Central memory CD8-positive, alpha-beta T cell (primary cell): Measurements from ENCODE around the gene A2M.

Experiments used
- ATAC-seq: fragments of 150-1000 bp; cut with Tn5 transposase; replicated peaks from 2 replicates; pipeline ENCODE4 v1.10.0; 2022; ENCODE audit warnings: mild to moderate bottlenecking, moderate FRiP score, moderate number of reproducible peaks; ENCODE audit not compliant: poor library complexity, severe bottlenecking; ENCODE audit errors: extremely low read depth
- DNase-seq, 2 donors: peaks; one replicate each; pipeline ENCODE4 v3.0.0; 2021; ENCODE audit warnings: low spot score in 2 of 2
- H3K27ac Mint-ChIP-seq: one replicate; pipeline ENCODE4 v1.8.0; 2022; ENCODE audit warnings: low read depth, mild to moderate bottlenecking, moderate library complexity, mixed read lengths
- H3K27me3 Mint-ChIP-seq: one replicate; pipeline ENCODE4 v1.8.0; 2022; ENCODE audit warnings: mixed read lengths
- H3K36me3 Mint-ChIP-seq: one replicate; pipeline ENCODE4 v1.8.0; 2022; ENCODE audit warnings: mild to moderate bottlenecking, moderate library complexity, mixed read lengths; ENCODE audit not compliant: insufficient read depth
- H3K4me1 Mint-ChIP-seq: one replicate; pipeline ENCODE4 v1.8.0; 2022; ENCODE audit warnings: mixed read lengths
- H3K4me3 Mint-ChIP-seq: one replicate; pipeline ENCODE4 v1.8.0; 2022; ENCODE audit warnings: mild to moderate bottlenecking, moderate library complexity, mixed read lengths
- H3K9me3 Mint-ChIP-seq: one replicate; pipeline ENCODE4 v1.8.0; 2022; ENCODE audit warnings: mixed read lengths

A2M gene

GRCh38 chr12:9050521-9051157, 65.1 kb downstream of the A2M start:
- H3K4me3 Mint-ChIP-seq: no peak overlapping the region
- peaks cover 8% of the 10 kb centered on the region for H3K36me3 Mint-ChIP-seq
- no peak for DNase-seq
- H3K27me3 Mint-ChIP-seq: no peaks in the 10 kb centered on the region
- H3K9me3 Mint-ChIP-seq: no peaks in the 10 kb centered on the region
- H3K4me1 Mint-ChIP-seq: peaks cover 40% of the 10 kb centered on the region
- no peak for ATAC-seq
- no peak overlapping the region for H3K27ac Mint-ChIP-seq

DNA sequence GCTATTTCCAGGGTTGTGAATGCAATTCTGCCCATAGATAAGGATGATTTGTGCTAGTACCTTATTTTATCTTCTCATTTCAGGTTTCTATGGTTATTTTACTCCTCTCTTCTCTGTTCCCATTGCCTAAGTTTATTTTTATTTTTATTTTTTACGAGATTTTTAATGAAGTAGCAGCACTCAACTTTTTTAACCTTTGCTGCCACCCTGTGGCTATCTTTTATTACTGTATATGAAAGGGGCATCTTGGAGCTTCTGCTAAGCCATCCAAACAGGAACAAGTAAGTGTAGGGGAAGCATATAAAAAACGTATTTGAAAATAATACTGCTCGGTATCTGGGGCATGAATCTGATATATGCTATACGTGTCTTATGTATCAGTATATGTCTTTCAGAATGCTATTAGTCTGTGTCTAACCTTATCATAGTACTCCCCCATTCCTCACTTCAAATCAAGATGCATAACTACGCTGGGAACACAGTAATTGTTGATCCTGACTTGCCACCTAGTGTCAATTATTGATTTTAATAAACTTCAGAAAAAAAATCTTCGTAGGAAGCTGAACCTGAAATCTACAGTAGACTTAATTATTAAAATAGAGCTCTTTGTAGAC, 66.1 kb downstream of the A2M start:
- no peak overlapping the region for H3K4me3 Mint-ChIP-seq
- peaks cover 8% of the 10 kb centered on the region for H3K36me3 Mint-ChIP-seq

GRCh38 chr12:9048930-9049329, 66.8 kb downstream of the A2M start:
- Mint-ChIP-seq H3K9me3 (no peaks in the 10 kb centered on the region), H3K4me3 (no peak overlapping the region), H3K27me3 (no peaks in the 10 kb centered on the region), H3K27ac (peak overlapping the region; percentile 85), H3K4me1 (peaks cover 36% of the 10 kb centered on the region), H3K36me3 (peaks cover 11% of the 10 kb centered on the region)
- no peak for ATAC-seq
- DNase-seq: no peak

More for the DNA sequence above, 66.1 kb downstream of the A2M start:
- peaks cover 36% of the 10 kb centered on the region for H3K4me1 Mint-ChIP-seq
- no peaks in the 10 kb centered on the region for H3K27me3 Mint-ChIP-seq
- DNase-seq: no peak
- peak overlapping the region; percentile 85 for H3K27ac Mint-ChIP-seq
- peak; percentile 70 for ATAC-seq
- H3K9me3 Mint-ChIP-seq: no peaks in the 10 kb centered on the region

GRCh38 chr12:9047105-9047504, 68.6 kb downstream of the A2M start:
- no peaks in the 10 kb centered on the region for H3K27me3 Mint-ChIP-seq
- DNase-seq (no peak), ATAC-seq (no peak)
- H3K36me3 Mint-ChIP-seq: peaks cover 9% of the 10 kb centered on the region
- H3K4me1 Mint-ChIP-seq: peaks cover 42% of the 10 kb centered on the region
- H3K4me3 Mint-ChIP-seq: no peak overlapping the region
- peak overlapping the region; percentile 32 for H3K27ac Mint-ChIP-seq
- no peaks in the 10 kb centered on the region for H3K9me3 Mint-ChIP-seq

DNA sequence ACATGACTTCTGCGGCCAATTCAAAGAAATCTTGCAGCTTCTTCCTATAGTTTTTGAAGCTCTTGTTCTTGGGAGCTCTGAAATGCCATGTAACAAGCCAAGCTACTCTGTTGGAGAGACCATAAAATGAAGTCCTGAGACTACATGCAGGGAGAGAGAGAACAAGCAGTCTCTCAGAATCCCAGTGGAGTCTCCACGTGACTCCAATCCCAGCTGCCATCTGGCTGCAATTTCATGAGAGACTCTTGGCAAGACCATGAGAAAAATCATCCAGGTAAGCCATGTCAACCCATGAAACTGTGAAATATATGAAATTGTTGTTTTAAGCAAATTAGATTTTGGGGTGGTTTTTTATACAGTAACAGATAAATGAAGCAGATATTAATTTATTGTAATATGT, 72.0 kb downstream of the A2M start:
- no peak for ATAC-seq
- H3K36me3 Mint-ChIP-seq: peaks cover 7% of the 10 kb centered on the region
- H3K4me3 Mint-ChIP-seq: no peak overlapping the region
- DNase-seq: no peak
- H3K27me3 Mint-ChIP-seq: no peaks in the 10 kb centered on the region
- H3K4me1 Mint-ChIP-seq: peaks cover 42% of the 10 kb centered on the region
- H3K9me3 Mint-ChIP-seq: no peaks in the 10 kb centered on the region
- peak overlapping the region; percentile 38 for H3K27ac Mint-ChIP-seq

GRCh38 chr12:9041321-9041720, 74.4 kb downstream of the A2M start:
- peaks cover 38% of the 10 kb centered on the region for H3K4me1 Mint-ChIP-seq

GRCh38 chr12:9040484-9041186, 75.1 kb downstream of the A2M start:
- no peaks in the 10 kb centered on the region for H3K9me3 Mint-ChIP-seq
- no peak overlapping the region for H3K27ac Mint-ChIP-seq
- no peaks in the 10 kb centered on the region for H3K27me3 Mint-ChIP-seq
- H3K4me3 Mint-ChIP-seq: no peak overlapping the region
- H3K36me3 Mint-ChIP-seq: peaks cover 11% of the 10 kb centered on the region
- ATAC-seq (no peak), DNase-seq (no peak)
- H3K4me1 Mint-ChIP-seq: peaks cover 37% of the 10 kb centered on the region

More at GRCh38 chr12:9041321-9041720, 74.4 kb downstream of the A2M start:
- Mint-ChIP-seq H3K36me3 (peaks cover 7% of the 10 kb centered on the region), H3K9me3 (no peaks in the 10 kb centered on the region), H3K4me3 (no peak overlapping the region), H3K27me3 (no peaks in the 10 kb centered on the region), H3K27ac (no peak overlapping the region)
- DNase-seq (no peak), ATAC-seq (no peak)

- no peak for DNase-seq
- Mint-ChIP-seq H3K27me3 (no peaks in the 10 kb centered on the region), H3K27ac (peak overlapping the region; percentile 59), H3K36me3 (peaks cover 16% of the 10 kb centered on the region), H3K9me3 (no peaks in the 10 kb centered on the region), H3K4me3 (no peak overlapping the region), H3K4me1 (peaks cover 38% of the 10 kb centered on the region)
- ATAC-seq: peak; percentile 43
These were observed 76.2 kb downstream of the A2M start for GRCh38 chr12:9039397-9039977.

- H3K9me3 Mint-ChIP-seq: no peaks in the 10 kb centered on the region
- no peak for DNase-seq
- no peak overlapping the region for H3K27ac Mint-ChIP-seq
- ATAC-seq: no peak
- H3K36me3 Mint-ChIP-seq: peaks cover 12% of the 10 kb centered on the region
- H3K4me3 Mint-ChIP-seq: no peak overlapping the region
- no peaks in the 10 kb centered on the region for H3K27me3 Mint-ChIP-seq
- peaks cover 49% of the 10 kb centered on the region for H3K4me1 Mint-ChIP-seq
These were observed 78.3 kb downstream of the A2M start for GRCh38 chr12:9037431-9037830.

GRCh38 chr12:9036227-9036626, 79.5 kb downstream of the A2M start:
- Mint-ChIP-seq H3K27ac (no peak overlapping the region), H3K36me3 (peaks cover 12% of the 10 kb centered on the region), H3K4me3 (no peak overlapping the region), H3K27me3 (no peaks in the 10 kb centered on the region), H3K4me1 (peaks cover 50% of the 10 kb centered on the region), H3K9me3 (no peaks in the 10 kb centered on the region)
- DNase-seq: no peak
- no peak for ATAC-seq

DNA sequence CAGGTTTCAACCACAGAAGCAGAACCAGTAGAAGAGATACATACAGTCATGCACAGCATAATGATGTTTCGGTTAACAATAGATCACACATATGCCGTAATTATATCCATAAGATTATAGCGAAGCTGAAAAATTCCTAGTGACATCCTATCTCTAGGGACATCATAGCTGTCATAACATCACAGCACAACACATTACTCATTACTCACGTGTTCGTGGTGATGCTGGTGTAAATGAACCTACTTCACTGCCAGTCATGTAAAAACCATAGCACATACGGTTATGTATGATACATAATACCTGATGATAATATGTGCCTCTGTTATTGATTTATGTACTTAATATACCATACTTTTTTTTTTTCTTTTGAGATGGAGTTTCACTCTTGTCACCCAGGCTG, 81.6 kb downstream of the A2M start:
- H3K27ac Mint-ChIP-seq: no peak overlapping the region

DNA sequence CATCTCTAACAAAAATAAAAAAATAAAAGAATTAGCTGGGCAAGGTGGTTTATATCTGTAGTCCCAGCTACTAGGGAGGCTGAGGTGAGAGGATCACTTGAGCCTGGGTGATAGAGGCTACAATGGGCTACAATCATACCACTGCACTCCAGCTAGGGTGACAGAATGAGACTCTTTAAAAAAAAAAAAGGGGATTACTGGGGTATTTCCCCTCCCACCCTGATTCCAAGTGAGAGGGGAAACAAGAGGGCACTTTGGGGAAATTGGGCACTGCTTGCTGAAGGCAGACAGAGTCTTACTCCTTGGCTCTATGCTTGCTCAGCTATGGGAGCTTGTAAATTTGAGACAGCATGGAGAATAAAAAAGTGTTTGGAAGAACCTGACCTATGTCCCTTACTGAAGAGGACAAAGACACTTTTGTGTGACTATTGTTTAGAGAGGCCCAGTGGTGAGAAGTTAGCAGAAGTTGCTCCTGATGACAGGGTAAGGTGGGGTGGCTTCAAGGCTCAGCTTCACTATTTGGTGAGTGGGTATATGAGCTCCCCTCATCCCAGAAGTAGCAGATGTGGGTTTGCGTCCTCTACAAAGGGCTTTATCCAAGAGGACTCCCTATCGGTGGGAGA, 82.3 kb downstream of the A2M start:
- H3K36me3 Mint-ChIP-seq: peaks cover 28% of the 10 kb centered on the region
- DNase-seq (no peak), ATAC-seq (no peak)
- H3K4me1 Mint-ChIP-seq: peaks cover 46% of the 10 kb centered on the region
- H3K27ac Mint-ChIP-seq: peak overlapping the region; percentile 26
- no peak overlapping the region for H3K4me3 Mint-ChIP-seq
- H3K27me3 Mint-ChIP-seq: no peaks in the 10 kb centered on the region
- H3K9me3 Mint-ChIP-seq: no peaks in the 10 kb centered on the region

More for the DNA sequence above, 81.6 kb downstream of the A2M start:
- Mint-ChIP-seq H3K9me3 (no peaks in the 10 kb centered on the region), H3K4me3 (no peak overlapping the region), H3K4me1 (peaks cover 52% of the 10 kb centered on the region), H3K36me3 (peaks cover 23% of the 10 kb centered on the region), H3K27me3 (no peaks in the 10 kb centered on the region)
- ATAC-seq: no peak
- DNase-seq: no peak
